ENCODE data around the gene NPDC1.

DNA sequence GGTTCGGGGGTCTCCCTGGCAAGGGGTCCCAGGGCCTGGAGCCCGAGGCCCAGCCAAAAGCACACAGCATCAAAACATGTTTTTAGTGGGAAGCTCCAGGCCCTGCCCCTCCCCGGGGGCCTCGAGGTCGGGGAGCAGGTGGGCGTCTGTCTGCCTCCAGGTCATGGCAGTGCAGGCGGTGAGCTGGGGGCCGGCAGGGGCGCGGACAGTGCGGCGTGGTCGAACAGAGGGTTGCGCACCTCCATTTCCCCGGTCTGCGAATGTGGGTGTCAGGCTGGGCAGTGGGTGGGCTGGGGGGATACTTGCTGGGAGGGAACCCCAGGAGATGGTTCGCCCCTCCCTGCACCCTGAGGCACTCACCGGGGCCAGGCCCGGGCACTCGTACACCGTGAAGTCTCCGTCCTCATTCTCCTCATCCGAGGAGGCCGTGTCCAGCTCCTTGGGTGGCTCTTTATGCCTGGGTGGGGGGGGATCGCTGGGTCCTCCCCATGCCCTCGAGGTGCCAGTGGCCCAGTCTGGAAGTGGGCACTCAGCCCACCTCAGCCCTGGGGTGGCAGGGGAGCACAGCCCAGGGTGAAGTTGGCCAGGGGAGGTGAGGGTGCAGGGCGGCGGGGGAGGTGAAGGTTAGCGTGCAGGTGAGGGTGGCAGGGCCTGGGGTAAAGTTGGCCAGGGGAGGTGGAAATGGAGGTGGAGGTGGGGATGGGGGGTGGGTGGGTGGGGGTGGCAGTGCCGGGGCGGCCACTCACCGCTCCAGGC lies 6.2 kb downstream of the NPDC1 start:
- TF ChIP-seq, protein P1, sequence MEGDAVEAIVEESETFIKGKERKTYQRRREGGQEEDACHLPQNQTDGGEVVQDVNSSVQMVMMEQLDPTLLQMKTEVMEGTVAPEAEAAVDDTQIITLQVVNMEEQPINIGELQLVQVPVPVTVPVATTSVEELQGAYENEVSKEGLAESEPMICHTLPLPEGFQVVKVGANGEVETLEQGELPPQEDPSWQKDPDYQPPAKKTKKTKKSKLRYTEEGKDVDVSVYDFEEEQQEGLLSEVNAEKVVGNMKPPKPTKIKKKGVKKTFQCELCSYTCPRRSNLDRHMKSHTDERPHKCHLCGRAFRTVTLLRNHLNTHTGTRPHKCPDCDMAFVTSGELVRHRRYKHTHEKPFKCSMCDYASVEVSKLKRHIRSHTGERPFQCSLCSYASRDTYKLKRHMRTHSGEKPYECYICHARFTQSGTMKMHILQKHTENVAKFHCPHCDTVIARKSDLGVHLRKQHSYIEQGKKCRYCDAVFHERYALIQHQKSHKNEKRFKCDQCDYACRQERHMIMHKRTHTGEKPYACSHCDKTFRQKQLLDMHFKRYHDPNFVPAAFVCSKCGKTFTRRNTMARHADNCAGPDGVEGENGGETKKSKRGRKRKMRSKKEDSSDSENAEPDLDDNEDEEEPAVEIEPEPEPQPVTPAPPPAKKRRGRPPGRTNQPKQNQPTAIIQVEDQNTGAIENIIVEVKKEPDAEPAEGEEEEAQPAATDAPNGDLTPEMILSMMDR (conservative IDR thresholded peaks at IDR 0.05) = no peak
- TF ChIP-seq EZH2 (IDR thresholded peaks at IDR 0.05; ENCODE audit: low read depth) = no peak
